ENCODE results near the gene PITPNM3.
"Not testable (repeated sequence)": the region's sequence is repeated elsewhere in the genome, so short reads cannot be mapped to it uniquely, and the experiment has no call there.

The PITPNM3 gene

GRCh38 chr17:6556121-6557039 lies at the start of gene PITPNM3:
TSS of gene PITPNM3 (minus strand) at chr17:6556555. CDS start at chr17:6556406, 149 bp downstream.
- peak in 1 of 2 experiments; percentile 25 for DNase-seq (ENCODE audit: low read depth in 1 of 2, low spot score in 1 of 2)
- TF ChIP-seq JUND (IDR thresholded peaks at IDR 0.05; ENCODE audit: low read depth), result no peak
- in situ Hi-C loops (cut with HindIII; ENCODE audit: low pct_unique_long_range_greater_than_20kb, low sequenced_read_pairs), result no loop called here

- no peak for TF ChIP-seq JUND (IDR thresholded peaks at IDR 0.05; ENCODE audit: low read depth)
- no peak for DNase-seq (ENCODE audit: low read depth in 1 of 2, low spot score in 1 of 2)
- in situ Hi-C loops (cut with HindIII; ENCODE audit: low pct_unique_long_range_greater_than_20kb, low sequenced_read_pairs), result no loop called here
Observed at GRCh38 chr17:6605142-6605541, 48.8 kb upstream of the PITPNM3 start.

GRCh38 chr17:6603744-6604325 lies 47.5 kb upstream of the PITPNM3 start:
- no peak for TF ChIP-seq JUND (IDR thresholded peaks at IDR 0.05; ENCODE audit: low read depth)
- in situ Hi-C loops (cut with HindIII; ENCODE audit: low pct_unique_long_range_greater_than_20kb, low sequenced_read_pairs), result no loop called here
- peak in 1 of 2 experiments; percentile 19 for DNase-seq (ENCODE audit: low read depth in 1 of 2, low spot score in 1 of 2)

- no peak for DNase-seq (ENCODE audit: low read depth in 1 of 2, low spot score in 1 of 2)
- TF ChIP-seq JUND (IDR thresholded peaks at IDR 0.05; ENCODE audit: low read depth), result no peak
- in situ Hi-C loops (cut with HindIII; ENCODE audit: low pct_unique_long_range_greater_than_20kb, low sequenced_read_pairs), result no loop called here
Observed at GRCh38 chr17:6602141-6602540, 45.8 kb upstream of the PITPNM3 start.

GRCh38 chr17:6599364-6599763 lies 43.0 kb upstream of the PITPNM3 start:
- no peak for TF ChIP-seq JUND (IDR thresholded peaks at IDR 0.05; ENCODE audit: low read depth)

GRCh38 chr17:6597727-6598126 lies 41.4 kb upstream of the PITPNM3 start:
- in situ Hi-C loops (cut with HindIII; ENCODE audit: low pct_unique_long_range_greater_than_20kb, low sequenced_read_pairs), result no loop called here
- no peak for TF ChIP-seq JUND (IDR thresholded peaks at IDR 0.05; ENCODE audit: low read depth)
- DNase-seq (ENCODE audit: low read depth in 1 of 2, low spot score in 1 of 2), result no peak

More at GRCh38 chr17:6599364-6599763, 43.0 kb upstream of the PITPNM3 start:
- in situ Hi-C loops (cut with HindIII; ENCODE audit: low pct_unique_long_range_greater_than_20kb, low sequenced_read_pairs), result no loop called here
- peak in 1 of 2 experiments; percentile 55 for DNase-seq (ENCODE audit: low read depth in 1 of 2, low spot score in 1 of 2)

- TF ChIP-seq JUND (IDR thresholded peaks at IDR 0.05; ENCODE audit: low read depth), result no peak
- in situ Hi-C loops (cut with HindIII; ENCODE audit: low pct_unique_long_range_greater_than_20kb, low sequenced_read_pairs), result no loop called here
Observed at GRCh38 chr17:6596941-6597340, 40.6 kb upstream of the PITPNM3 start.

GRCh38 chr17:6596511-6596910 lies 40.2 kb upstream of the PITPNM3 start:
- no peak for TF ChIP-seq JUND (IDR thresholded peaks at IDR 0.05; ENCODE audit: low read depth)
- in situ Hi-C loops (cut with HindIII; ENCODE audit: low pct_unique_long_range_greater_than_20kb, low sequenced_read_pairs), result no loop called here
- no peak for DNase-seq (ENCODE audit: low read depth in 1 of 2, low spot score in 1 of 2)

More at GRCh38 chr17:6596941-6597340, 40.6 kb upstream of the PITPNM3 start:
- no peak for DNase-seq (ENCODE audit: low read depth in 1 of 2, low spot score in 1 of 2)

GRCh38 chr17:6596081-6596480 lies 39.7 kb upstream of the PITPNM3 start:
- no peak for TF ChIP-seq JUND (IDR thresholded peaks at IDR 0.05; ENCODE audit: low read depth)

GRCh38 chr17:6593371-6593770 lies 37.0 kb upstream of the PITPNM3 start:
- in situ Hi-C loops (cut with HindIII; ENCODE audit: low pct_unique_long_range_greater_than_20kb, low sequenced_read_pairs); DNase-seq (ENCODE audit: low read depth in 1 of 2, low spot score in 1 of 2): not testable (repeated sequence)

More at GRCh38 chr17:6596081-6596480, 39.7 kb upstream of the PITPNM3 start:
- no peak for DNase-seq (ENCODE audit: low read depth in 1 of 2, low spot score in 1 of 2)
- in situ Hi-C loops (cut with HindIII; ENCODE audit: low pct_unique_long_range_greater_than_20kb, low sequenced_read_pairs), result no loop called here

- no peak for DNase-seq (ENCODE audit: low read depth in 1 of 2, low spot score in 1 of 2)
- in situ Hi-C loops (cut with HindIII; ENCODE audit: low pct_unique_long_range_greater_than_20kb, low sequenced_read_pairs), result no loop called here
Observed at GRCh38 chr17:6592173-6592572, 35.8 kb upstream of the PITPNM3 start.

GRCh38 chr17:6591599-6592158 lies 35.3 kb upstream of the PITPNM3 start:
- DNase-seq (ENCODE audit: low read depth in 1 of 2, low spot score in 1 of 2), result no peak
- in situ Hi-C loops (cut with HindIII; ENCODE audit: low pct_unique_long_range_greater_than_20kb, low sequenced_read_pairs), result no loop called here

More at GRCh38 chr17:6592173-6592572, 35.8 kb upstream of the PITPNM3 start:
- TF ChIP-seq JUND (IDR thresholded peaks at IDR 0.05; ENCODE audit: low read depth), result no peak

More at GRCh38 chr17:6591599-6592158, 35.3 kb upstream of the PITPNM3 start:
- TF ChIP-seq JUND (IDR thresholded peaks at IDR 0.05; ENCODE audit: low read depth), result no peak

Data from T47D (cell line).